ENCODE data around the gene DRAM1.
"Not testable (repeated sequence)": the region's sequence is repeated elsewhere in the genome, so short reads cannot be mapped to it uniquely, and the experiment has no call there.

Gene DRAM1

DNA sequence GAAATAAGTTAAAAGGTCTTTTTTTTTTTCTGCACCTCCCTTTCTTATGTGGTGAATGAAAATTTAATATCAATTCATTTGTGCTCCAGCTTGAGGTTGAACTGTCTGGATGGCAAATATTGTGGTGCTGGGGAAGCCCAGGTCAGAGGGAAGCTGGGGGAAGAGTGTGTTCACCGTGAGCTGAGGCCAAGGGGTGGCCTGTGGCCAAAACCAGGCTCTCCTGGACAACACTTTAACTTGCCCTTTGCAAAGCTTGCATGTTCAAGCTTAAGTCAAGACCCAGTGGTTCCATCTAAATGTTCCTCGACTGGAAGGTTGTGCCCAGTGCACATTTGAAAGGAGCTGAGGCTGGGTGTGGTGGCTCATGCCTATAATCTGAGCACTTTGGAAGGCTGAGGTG lies 28.8 kb downstream of the DRAM1 start:
- DNase-seq (ENCODE audit: low read depth), result no peak

DNA sequence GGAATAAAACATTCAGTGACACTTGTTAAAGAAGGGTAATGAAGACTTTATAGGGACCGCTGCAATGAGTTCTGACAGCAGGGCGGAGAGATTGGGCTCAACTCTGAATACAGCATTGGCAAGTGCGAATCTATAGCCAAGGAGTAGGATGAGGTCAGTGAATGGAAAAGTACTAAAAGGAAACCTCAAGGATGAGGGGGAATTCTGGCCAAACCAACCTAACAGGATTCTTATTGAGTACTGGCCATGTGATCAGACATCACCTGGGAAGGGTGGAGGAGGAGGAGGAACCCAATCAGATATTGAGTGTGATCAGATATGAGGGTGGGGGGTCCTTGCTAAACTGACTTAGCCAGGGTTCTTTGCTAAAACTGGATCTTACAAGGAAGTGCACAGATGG lies 31.0 kb downstream of the DRAM1 start:
- DNase-seq (ENCODE audit: low read depth), result no peak

DNA sequence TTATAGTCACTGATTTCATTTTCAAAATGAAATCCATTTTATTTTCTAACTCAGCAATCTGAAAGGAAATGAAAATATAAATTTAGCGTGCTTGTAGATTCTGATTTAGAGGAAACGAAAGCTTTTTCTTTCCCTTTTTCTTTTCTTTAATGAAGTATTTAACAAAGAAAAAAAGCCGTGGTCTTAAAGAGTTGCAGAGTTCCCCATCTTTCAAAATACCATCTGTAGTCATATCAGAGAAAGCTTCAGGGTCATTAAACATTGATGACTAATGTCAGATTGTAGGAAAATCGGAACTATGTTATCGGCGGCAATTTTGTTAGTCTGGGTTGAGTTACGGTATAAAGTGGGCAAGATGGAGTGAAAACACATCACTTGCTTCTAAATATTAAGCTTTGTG lies 32.3 kb downstream of the DRAM1 start:
- DNase-seq (ENCODE audit: low read depth), result no peak

DNA sequence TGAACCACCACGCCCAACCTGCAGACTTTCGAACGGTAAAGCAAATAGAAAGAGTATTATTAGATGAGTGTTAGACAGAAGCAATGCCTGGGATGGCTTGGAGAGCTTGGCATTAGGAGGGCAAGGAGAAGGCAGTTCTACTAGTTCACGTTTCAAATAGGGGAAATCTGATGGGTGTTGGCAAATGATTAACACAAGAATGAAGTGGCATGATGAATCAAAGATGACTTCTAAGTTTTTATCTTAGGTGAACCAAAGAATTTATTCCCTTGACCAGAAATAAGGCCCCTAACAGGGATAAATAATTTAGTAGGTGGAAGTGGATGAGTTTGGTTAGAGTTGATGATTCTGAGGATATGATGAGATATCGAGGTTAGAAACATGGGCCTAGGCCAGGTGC lies 38.5 kb downstream of the DRAM1 start:
- DNase-seq (ENCODE audit: low read depth), result no peak

DNA sequence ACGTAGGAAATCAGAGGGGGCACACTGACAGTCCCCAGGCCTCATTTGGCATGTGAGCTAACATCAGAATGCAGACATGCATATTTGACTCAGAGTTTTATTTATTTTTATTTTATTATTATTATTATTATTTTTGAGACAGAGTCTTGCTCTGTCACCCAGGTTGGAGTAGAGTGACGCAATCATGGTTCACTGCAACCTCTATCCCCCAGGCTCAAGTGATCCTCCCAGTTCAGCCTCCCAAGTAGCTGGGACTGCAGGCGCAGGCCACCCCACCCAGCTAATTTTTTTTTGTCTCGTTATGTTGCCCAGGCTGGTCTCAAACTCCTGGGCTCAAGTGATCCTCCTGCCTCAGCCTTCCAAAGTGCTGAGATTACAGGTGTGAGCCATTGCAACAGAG lies 41.4 kb downstream of the DRAM1 start:
- not testable (repeated sequence) for DNase-seq (ENCODE audit: low read depth)

DNA sequence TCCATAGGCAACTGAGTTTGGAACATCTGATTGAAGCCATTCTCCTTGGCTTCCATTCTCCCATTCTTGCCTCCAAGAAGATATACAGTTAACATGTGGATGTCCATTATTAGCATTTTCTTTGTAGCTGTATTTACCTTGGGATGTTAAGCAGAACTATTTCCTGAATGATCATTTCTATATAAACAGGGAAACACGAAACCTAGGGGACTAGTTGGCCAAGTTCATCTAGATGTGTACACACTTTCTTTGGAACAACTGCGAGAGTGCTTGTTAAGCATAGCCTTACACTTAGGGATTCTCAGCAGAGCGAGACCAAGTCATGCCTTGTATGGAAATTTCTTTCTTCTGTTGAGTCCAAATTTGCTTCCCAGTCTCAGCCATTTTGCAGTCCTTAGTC lies 42.1 kb downstream of the DRAM1 start:
- no peak for DNase-seq (ENCODE audit: low read depth)

DNA sequence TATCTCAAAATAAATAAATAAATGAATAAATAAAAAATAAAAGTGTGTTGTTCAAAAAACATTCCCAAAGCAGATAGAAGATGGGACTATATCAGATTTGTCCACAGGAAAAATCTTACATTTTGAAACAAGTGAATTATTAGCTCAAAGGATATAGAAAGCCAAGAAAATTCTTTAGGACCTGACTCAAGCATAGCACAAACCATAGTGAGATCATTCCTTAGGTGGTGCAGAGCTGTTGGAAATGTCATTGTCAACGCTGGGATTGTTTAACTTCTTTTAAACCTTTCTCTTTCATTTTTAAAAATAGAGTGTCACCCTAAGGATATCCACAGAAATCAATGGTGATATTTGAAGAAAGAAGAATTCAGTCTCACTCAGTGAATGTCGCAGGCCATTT lies 43.5 kb downstream of the DRAM1 start:
- DNase-seq (ENCODE audit: low read depth), result no peak

DNA sequence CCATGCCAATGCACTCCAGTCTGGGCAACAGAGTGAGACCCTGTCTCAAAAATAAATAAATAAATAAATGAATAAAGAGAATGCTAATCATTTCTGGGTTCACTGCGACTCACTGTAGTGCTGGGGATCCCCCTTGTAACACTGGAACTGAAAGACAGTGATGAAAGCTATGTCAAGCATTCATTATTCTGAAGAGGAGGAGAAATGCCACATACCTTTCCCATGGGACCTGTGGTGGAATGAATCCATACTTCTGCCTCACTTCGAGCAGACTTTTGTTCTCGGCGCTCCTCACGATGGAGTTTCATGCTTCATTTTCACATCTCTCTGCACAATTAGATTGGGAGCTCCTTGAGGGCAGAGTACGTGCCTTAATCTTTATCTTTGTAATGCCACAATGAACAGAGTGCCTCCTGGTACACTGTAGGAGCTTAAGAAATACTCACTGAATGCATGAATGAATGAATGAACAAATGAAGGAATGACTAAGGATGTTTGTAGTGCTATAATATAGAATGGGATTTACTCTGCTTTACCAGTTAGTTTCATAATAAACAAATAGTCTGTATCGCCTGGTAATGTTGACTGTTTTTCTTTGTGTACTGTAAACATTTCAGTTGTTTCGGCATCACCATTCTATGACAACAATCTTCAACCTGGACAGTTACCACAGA lies 45.8 kb downstream of the DRAM1 start:
- DNase-seq (ENCODE audit: low read depth), result no peak

DNA sequence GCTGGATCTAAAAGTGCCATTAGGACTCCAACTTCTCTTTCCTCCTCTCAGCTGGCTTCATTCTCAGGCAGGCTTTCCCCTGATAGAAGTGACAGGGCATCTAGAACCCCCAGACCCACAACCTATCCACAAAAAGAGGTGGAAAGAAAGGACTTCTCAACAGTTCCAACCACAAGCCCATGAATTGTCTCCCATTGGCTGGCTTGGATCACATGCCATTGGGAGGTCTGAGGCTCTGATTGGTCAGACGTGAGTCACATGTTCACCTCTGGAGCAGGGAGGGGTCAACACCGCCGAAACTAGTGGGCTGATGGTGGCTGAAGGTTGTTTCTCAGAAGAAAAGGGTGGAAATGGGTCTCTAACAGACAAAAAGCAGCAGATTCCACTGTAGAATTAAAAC lies 47.2 kb downstream of the DRAM1 start:
- peak; percentile 48 for DNase-seq (ENCODE audit: low read depth)

DNA sequence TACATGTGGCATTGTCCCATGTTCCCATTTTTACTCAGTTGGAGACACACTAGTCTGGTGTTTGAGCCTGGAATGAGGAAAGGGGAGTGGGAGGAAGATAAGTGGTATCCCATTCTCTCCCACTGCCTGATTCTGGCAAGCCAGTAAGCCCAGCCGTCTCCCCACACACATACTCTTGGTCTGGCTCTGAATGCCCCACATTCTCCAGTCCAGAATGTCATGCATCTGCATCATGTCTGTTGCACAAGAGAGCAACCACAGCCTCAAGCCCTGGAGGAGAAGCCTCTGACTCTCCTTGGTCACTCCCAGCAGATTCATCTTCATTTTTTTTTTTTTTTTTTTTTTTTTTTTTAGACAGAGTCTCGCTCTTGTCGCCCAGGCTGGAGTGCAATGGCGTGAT lies 48.0 kb downstream of the DRAM1 start:
- peak; percentile 99 for DNase-seq (ENCODE audit: low read depth)

DNA sequence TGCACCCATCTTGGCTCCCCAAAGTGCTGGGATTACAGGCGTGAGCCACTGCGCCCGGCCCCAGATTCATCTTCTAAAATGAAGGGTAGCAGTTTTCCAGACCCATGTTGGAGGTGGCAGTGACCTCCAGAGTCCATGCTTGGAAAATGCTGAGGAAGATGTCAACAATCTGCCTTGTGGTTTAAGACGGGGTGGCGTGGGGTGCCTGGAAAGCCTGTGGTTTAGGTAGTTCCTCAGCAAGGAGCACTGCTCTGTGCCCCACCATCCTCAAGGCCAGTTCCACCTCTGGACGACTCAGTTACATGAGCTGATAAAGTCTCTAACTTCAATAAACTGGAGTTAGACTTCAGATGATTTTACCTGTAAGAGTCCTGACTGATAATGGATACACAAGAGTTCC lies 48.6 kb downstream of the DRAM1 start:
- peak; percentile 41 for DNase-seq (ENCODE audit: low read depth)

DNA sequence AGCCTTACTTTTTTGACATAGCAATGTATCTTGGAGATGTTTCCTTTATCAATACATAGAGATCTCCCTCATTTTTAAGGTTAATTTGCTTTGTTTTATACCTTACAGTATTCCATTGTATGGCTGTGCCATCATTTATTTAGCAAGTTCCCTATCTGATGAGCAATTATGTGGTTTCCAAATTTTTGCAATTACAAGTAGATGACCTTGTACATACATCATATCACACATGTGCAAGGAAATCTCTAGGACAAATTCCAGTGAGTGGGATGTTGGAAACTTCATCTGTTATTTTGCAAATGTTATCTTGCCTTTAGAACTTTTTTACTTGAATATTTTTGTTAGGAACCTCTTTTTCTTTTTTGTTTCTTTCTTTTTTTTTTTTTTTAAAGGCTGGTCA lies 49.7 kb downstream of the DRAM1 start:
- DNase-seq (ENCODE audit: low read depth), result peak; percentile 40

DNA sequence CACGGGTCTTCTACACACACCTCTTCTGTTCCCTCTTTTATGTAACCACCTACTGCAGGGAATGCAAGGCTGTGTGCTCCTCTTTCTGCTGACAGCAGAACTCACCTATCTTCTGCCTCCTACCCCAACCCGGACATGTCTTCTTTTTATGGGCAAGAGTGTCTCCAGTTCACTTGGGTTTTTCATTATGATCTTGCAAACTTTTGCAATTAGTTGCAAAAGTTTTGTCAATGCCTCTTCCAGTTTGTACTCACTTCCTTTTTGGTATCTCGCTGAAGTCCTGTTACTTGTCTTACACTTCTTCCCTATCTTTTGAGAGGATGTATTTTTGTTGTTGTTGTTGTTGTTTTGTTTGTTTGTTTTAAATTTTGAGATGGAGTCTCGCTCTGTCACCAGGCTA lies 50.6 kb downstream of the DRAM1 start:
- no peak for DNase-seq (ENCODE audit: low read depth)

DNA sequence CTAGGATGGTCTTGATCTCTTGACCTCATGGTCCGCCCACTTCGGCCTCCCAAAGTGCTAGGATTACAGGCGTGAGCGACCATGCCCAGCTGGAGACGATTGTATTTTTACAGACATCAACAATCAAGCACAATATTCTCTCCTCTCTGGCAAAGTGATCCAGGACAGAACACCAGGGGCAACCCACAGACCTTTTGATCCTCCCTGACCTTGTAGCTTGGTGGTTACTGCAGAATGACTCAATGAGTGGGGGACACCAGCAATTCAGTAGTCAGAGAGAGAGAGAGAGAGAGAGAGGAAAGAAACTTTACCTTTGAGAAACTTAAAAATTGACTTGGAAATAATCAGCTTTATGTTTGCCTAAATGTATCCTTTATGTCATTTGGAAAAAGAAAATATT lies 51.2 kb downstream of the DRAM1 start:
- DNase-seq (ENCODE audit: low read depth), result no peak

DNA sequence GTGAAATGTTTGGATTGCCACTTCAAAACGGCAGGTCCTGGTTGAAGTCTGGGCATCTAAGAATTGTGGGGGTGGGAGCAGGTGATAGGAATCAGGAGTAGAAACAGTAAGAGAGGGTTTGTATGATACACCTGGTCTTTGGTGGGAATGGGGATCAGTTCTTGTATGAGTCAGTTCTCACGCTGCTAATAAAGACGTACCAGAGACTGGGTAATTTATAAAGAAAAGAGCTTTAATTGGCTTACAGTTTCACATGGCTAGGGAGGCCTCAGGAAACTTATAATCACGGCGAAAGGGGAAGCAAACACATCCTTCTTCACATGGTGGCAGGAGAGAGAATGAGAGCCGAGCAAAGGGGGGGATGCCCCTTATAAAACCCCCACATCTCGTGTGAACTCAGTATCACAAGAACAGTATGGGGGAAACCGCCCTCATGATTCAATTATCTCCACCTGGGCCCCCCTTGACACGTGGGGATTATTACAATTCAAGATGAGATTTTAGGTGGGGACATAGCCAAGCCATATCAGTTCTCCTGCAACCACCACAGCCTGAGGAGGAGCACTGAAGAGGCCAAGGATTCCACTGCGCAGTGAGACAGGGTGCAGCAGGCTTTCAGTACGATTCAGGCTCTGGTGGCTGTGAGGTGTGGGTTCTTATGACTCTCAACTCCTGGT lies 52.1 kb downstream of the DRAM1 start:
- DNase-seq (ENCODE audit: low read depth), result no peak

DNA sequence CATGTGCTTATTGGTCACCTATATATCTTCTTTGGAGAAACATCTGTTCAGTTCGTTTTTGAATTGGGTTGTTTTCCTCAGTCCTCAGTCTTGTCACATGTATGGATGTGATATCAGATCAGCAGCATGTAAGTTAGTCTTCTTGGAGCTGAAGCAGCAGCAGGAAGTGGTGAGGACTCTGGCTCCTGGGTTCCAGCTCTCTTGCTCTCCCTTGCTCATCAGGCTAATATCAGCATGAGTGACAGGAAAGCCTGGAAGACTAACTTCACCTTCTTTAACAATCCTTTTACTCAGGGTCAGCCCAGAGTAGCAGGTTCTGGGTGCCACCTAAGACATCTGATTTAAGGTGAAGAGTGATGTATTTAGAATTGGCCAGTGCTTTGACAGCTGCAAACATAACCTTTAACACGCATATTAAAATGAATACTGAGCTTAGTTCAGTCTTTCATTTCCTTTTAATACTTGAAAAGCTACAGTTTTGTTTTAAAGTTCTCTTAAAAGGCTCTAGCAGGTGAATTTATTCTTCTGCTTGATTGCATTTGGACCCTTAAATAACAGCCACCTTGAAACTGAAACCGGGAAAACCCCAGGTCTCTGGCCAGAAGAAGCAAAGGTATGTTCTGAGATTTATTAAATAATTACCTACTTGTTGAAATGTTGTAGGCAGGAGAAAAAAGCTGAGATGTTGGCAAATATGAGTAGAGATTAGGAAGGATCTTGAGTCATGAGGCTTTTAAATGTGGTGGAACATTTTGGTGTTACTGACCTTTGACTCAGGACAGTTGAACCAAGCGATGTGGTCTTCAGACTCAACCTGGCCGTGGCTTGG lies 54.3 kb downstream of the DRAM1 start:
- DNase-seq (ENCODE audit: low read depth), result no peak

DNA sequence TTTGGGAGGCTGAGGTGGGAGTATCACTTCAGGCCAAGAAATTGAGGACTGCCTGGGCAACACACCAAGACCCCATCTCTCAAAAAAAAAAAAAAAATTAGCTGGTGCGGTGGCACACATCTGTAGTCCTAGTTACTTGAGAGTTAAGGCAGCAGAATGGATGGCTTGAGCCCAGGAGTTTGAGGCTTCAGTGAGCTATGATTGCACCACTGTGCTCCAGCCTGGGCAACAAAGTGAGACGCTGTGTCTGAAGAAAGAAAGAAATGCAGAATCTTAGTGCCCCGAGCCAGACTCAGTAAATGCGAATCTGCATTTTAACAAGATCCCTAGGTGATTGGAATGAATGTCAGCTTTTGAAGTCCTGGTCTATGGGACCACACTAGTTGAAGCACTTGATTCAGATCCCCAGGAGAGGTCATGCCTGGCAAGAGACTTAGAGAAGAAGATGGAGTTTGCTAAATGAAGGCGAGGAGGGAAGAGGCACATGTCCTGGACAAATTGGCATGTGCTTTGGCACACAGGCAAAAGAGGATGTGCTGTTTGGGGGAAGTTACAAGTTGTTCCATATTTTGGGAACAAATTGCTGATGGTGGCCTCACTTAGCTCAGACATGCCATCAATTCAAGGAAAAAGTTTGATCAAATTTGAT lies 56.6 kb downstream of the DRAM1 start:
- DNase-seq (ENCODE audit: low read depth), result no peak

DNA sequence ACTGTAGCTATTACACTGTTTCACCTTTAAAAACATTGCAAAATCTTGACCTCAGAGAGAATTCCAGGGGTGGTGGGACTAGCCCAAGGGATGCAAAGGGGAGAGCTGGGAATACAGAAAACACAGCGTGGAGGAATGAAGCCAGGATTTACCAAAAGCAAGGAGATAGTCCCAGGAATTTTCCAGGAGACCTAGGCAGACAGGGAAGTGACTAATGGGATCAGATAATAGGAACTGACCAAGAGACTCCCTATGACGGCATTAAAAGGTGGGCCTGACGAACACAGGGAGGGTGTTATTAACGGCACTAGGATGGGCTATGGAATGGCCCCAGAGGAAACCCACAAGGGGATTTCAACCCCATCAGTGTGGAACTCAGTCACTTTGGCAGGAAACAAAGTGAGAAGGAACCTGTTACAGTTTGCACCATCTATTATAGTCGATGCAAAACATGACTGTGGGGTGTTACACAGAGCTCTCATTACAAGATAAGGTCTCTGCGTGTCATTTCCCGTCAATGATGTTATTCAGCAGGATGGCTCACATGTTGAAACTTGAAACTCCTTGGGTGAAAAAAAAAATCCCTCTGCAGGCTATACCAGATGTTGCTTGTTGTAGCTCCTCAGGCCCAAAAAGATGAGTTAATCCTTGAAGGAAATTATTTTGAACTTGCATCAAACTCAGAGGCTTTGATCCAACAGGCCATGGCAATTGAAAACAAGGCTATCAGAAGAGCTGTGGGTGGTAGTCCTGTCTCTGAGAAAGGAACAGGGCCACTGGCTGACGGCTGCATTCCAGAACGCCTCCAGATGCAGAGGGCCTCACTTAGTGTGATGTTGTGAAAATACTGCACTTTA lies 58.7 kb downstream of the DRAM1 start:
- DNase-seq (ENCODE audit: low read depth), result peak; percentile 99

DNA sequence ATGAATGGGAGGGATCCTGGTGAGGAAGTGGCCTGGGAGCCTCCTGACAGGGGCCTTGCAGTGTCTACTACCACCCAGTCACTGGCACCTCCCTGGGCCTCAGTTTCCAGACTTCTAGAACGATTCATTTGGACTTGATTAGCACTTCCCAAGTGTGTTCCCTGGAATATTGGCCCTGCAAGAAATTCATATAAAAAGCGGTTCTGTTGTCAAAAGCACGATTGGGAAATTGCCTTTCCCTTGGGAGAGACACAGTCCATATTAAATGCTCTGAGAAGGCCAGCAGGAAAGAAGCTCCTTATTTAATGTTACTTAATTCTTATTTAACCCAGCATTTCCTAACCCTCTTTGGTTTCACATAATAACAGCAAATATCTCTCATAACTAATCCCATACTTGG lies 61.9 kb downstream of the DRAM1 start:
- DNase-seq (ENCODE audit: low read depth), result no peak

DNA sequence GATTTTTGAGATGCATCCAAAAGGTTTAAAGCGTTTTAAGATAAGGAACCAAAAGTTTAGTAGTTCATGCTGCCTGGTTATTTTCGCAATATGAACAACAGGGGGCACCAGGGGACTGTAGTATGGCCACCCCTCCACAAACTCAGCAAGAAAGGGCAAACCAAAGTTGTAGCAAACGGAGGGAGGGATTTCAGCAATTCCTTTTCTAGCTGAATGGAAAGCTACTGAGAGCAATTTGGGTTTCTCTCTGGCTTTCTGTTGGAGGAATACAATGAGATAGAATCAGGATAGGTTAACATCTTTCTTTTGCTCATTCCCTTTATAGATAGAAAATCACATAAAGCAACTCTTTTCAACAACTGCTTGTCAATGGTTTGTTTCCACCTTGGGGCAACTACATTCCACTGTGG lies 62.5 kb downstream of the DRAM1 start:
- peak; percentile 81 for DNase-seq (ENCODE audit: low read depth)

DNA sequence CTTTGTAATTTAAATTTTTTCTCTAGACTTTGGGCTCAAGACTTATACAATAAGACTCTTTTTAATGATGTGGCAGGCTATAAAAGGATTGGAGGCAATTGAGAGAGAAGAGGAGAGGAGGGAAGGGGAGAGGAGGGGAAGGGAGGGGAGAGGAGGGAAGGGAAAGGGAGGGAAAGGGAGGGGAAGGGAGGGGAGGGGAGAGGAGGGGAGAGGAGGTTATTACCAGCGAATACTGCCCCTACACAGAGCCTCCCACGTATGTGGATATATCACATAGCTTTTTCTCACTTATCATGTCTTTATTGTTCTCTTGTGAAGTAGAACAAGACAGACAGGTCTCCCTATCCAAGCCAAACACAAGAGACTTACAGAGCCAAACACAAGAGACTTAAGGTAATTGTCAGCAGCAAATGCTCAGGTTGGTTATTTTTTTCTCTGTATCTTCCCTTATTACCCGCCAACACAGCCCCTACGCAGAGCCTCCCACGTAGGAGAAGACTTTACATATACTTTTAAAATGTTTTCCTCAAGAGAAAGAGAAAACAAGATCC lies 63.1 kb downstream of the DRAM1 start:
- DNase-seq (ENCODE audit: low read depth), result no peak
